ENCODE data around the gene ST6GAL1.

ST6GAL1 gene

DNA sequence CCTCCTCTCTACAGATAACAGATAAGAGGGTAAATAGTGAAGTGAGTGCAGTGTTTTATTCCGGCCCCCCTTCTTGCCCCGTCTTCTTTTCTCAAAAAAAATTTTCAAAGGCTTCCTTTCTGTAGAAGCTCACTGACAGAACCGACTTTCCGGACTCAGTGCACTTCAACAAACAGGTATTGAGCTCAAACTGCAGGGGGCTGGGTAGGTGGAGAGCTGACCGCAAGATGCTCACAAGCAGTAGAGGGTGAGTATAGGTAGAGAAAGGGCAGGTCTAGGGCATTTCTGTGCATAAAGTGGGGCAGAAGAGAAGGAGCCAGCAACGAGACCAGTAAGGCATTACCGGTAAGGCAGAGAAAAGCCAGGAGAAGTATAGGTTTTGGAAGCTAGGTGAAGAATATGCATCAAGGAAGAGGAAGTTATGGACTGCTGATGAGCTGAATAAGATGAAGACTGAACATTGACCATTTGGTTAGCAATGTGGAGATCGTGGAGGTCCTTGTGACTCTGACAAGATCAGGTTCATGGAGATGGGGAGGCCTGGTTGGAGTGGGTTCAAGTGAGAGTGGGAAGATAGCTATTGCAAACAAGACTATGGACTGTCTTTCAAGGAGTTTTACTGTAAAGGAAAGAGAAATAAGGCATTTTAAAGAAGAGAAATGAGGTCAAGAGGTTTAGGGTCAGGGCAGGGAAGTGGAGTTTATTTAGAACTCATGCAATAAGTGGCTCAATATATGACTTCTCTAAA, 97.4 kb downstream of the ST6GAL1 start:
- H3K36me3 ChIP-seq (ENCODE audit: insufficient read depth) = no peaks in the 10 kb centered on the region
- TF ChIP-seq CTCF (conservative IDR thresholded peaks at IDR 0.05; ENCODE audit: low read depth, low read length) = no peak
- H2AFZ ChIP-seq (ENCODE audit: low read depth) = no peak overlapping the region
- H3K4me3 ChIP-seq (IDR thresholded peaks at IDR 0.05; ENCODE audit: insufficient read depth, low read depth, low read length) = no peak overlapping the region
- no peaks in the 10 kb centered on the region for H3K27me3 ChIP-seq (ENCODE audit: insufficient read depth, low read depth)
- no peaks in the 10 kb centered on the region for H4K20me1 ChIP-seq (ENCODE audit: insufficient read depth)
- H3K4me2 ChIP-seq = no peak overlapping the region
- no peak overlapping the region for H3K9ac ChIP-seq
- no peaks in the 10 kb centered on the region for H3K79me2 ChIP-seq (ENCODE audit: insufficient read depth, low read depth)
- H3K27ac ChIP-seq = no peak overlapping the region
- no peaks in the 10 kb centered on the region for H3K4me1 ChIP-seq (ENCODE audit: low read depth, poor library complexity, severe bottlenecking)

- no peak overlapping the region for H3K4me3 ChIP-seq (IDR thresholded peaks at IDR 0.05; ENCODE audit: insufficient read depth, low read depth, low read length)
- no peak overlapping the region for H2AFZ ChIP-seq (ENCODE audit: low read depth)
- H3K9ac ChIP-seq = no peak overlapping the region
- no peaks in the 10 kb centered on the region for H3K36me3 ChIP-seq (ENCODE audit: insufficient read depth)
- no peak overlapping the region for H3K27ac ChIP-seq
- H3K4me2 ChIP-seq = no peak overlapping the region
- H4K20me1 ChIP-seq (ENCODE audit: insufficient read depth) = no peaks in the 10 kb centered on the region
- no peak for TF ChIP-seq CTCF (conservative IDR thresholded peaks at IDR 0.05; ENCODE audit: low read depth, low read length)
- no peaks in the 10 kb centered on the region for H3K4me1 ChIP-seq (ENCODE audit: low read depth, poor library complexity, severe bottlenecking)
- H3K27me3 ChIP-seq (ENCODE audit: insufficient read depth, low read depth) = no peaks in the 10 kb centered on the region
- H3K79me2 ChIP-seq (ENCODE audit: insufficient read depth, low read depth) = no peaks in the 10 kb centered on the region
Observed at GRCh38 chr3:187031934-187032333, 101.6 kb downstream of the ST6GAL1 start.

GRCh38 chr3:187036394-187036793, 106.1 kb downstream of the ST6GAL1 start:
- Histone ChIP-seq H3K9ac (no peak overlapping the region), H3K79me2 (ENCODE audit: insufficient read depth, low read depth) (no peaks in the 10 kb centered on the region), H3K27me3 (ENCODE audit: insufficient read depth, low read depth) (no peaks in the 10 kb centered on the region), H3K4me2 (no peak overlapping the region), H2AFZ (ENCODE audit: low read depth) (no peak overlapping the region), H4K20me1 (ENCODE audit: insufficient read depth) (no peaks in the 10 kb centered on the region), H3K27ac (no peak overlapping the region), H3K4me3 (IDR thresholded peaks at IDR 0.05; ENCODE audit: insufficient read depth, low read depth, low read length) (no peak overlapping the region), H3K4me1 (ENCODE audit: low read depth, poor library complexity, severe bottlenecking) (no peaks in the 10 kb centered on the region), H3K36me3 (ENCODE audit: insufficient read depth) (no peaks in the 10 kb centered on the region)
- TF ChIP-seq CTCF (conservative IDR thresholded peaks at IDR 0.05; ENCODE audit: low read depth, low read length) = no peak

GRCh38 chr3:187039100-187039722, 108.9 kb downstream of the ST6GAL1 start:
- TF ChIP-seq CTCF (conservative IDR thresholded peaks at IDR 0.05; ENCODE audit: low read depth, low read length) = no peak
- no peaks in the 10 kb centered on the region for H3K79me2 ChIP-seq (ENCODE audit: insufficient read depth, low read depth)
- no peaks in the 10 kb centered on the region for H3K36me3 ChIP-seq (ENCODE audit: insufficient read depth)
- H4K20me1 ChIP-seq (ENCODE audit: insufficient read depth) = no peaks in the 10 kb centered on the region
- no peak overlapping the region for H2AFZ ChIP-seq (ENCODE audit: low read depth)
- no peak overlapping the region for H3K4me3 ChIP-seq (IDR thresholded peaks at IDR 0.05; ENCODE audit: insufficient read depth, low read depth, low read length)
- no peaks in the 10 kb centered on the region for H3K4me1 ChIP-seq (ENCODE audit: low read depth, poor library complexity, severe bottlenecking)
- H3K27me3 ChIP-seq (ENCODE audit: insufficient read depth, low read depth) = no peaks in the 10 kb centered on the region
- no peak overlapping the region for H3K9ac ChIP-seq
- H3K27ac ChIP-seq = no peak overlapping the region
- no peak overlapping the region for H3K4me2 ChIP-seq

All from KMS-11 (cell line).